ENCODE results near the gene DYRK1A. TPM values are rescaled to one million over a fixed set of nuclear protein-coding genes. Genes with fewer than 3 reads are reported as not detected.

DYRK1A gene
- total and polyA plus RNA-seq, 11 donors: 24.5 to 96.6 (median 69.0) TPM

GRCh38 chr21:37342046-37342632 is 24.4 kb upstream of the DYRK1A start:
- DNase-seq: no peak
- Histone ChIP-seq H3K9me3 (no peaks in the 10 kb centered on the region), H3K36me3 (no peaks in the 10 kb centered on the region), H3K4me1 (peaks cover 0 to 24% (median 15%) of the 10 kb centered on the region in 12 donors), H3K4me3 (no peak overlapping the region), H3K27ac (no peak overlapping the region), H3K27me3 (no peaks in the 10 kb centered on the region)
- WGBS, 4 donors: 88 to 90% (median 89%) methylated on average over 9 of the region's 9 CpGs
- ATAC-seq: no peak
- intact Hi-C loops (cut with DNase I): no loop called here
- no peak for TF ChIP-seq POLR2A (IDR thresholded peaks at IDR 0.05)
- TF ChIP-seq, protein P1, sequence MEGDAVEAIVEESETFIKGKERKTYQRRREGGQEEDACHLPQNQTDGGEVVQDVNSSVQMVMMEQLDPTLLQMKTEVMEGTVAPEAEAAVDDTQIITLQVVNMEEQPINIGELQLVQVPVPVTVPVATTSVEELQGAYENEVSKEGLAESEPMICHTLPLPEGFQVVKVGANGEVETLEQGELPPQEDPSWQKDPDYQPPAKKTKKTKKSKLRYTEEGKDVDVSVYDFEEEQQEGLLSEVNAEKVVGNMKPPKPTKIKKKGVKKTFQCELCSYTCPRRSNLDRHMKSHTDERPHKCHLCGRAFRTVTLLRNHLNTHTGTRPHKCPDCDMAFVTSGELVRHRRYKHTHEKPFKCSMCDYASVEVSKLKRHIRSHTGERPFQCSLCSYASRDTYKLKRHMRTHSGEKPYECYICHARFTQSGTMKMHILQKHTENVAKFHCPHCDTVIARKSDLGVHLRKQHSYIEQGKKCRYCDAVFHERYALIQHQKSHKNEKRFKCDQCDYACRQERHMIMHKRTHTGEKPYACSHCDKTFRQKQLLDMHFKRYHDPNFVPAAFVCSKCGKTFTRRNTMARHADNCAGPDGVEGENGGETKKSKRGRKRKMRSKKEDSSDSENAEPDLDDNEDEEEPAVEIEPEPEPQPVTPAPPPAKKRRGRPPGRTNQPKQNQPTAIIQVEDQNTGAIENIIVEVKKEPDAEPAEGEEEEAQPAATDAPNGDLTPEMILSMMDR (IDR thresholded peaks at IDR 0.05): no peak

GRCh38 chr21:37346841-37347430 is 19.6 kb upstream of the DYRK1A start:
- Histone ChIP-seq H3K4me1 (no peaks in the 10 kb centered on the region), H3K4me3 (no peak overlapping the region), H3K36me3 (no peaks in the 10 kb centered on the region), H3K27me3 (no peaks in the 10 kb centered on the region), H3K9me3 (peaks cover 0 to 41% (median 19%) of the 10 kb centered on the region in 12 donors), H3K27ac (no peak overlapping the region)
- WGBS, 4 donors: 87 to 94% (median 91%) methylated on average over 2 of the region's 2 CpGs
- no peak for DNase-seq
- ATAC-seq: no peak
- intact Hi-C loops (cut with DNase I): no loop called here
- no peak for TF ChIP-seq POLR2A (IDR thresholded peaks at IDR 0.05)
- TF ChIP-seq, protein P1 (IDR thresholded peaks at IDR 0.05): no peak

- H3K36me3 ChIP-seq: no peaks in the 10 kb centered on the region
- DNase-seq: no peak
- H3K4me3 ChIP-seq: no peak overlapping the region
- no peaks in the 10 kb centered on the region for H3K27me3 ChIP-seq
- no peak for TF ChIP-seq POLR2A (IDR thresholded peaks at IDR 0.05)
- TF ChIP-seq, protein P1 (IDR thresholded peaks at IDR 0.05): no peak
- H3K27ac ChIP-seq: no peak overlapping the region
- no peaks in the 10 kb centered on the region for H3K4me1 ChIP-seq
- ATAC-seq: no peak
- peaks cover 0 to 41% (median 19%) of the 10 kb centered on the region in 12 donors for H3K9me3 ChIP-seq
- intact Hi-C loops (cut with DNase I): no loop called here
- 72 to 80% (median 73%) methylated on average over 2 of the region's 2 CpGs for WGBS, 4 donors
Measured at GRCh38 chr21:37348664-37349063, 17.9 kb upstream of the DYRK1A start.

DNA sequence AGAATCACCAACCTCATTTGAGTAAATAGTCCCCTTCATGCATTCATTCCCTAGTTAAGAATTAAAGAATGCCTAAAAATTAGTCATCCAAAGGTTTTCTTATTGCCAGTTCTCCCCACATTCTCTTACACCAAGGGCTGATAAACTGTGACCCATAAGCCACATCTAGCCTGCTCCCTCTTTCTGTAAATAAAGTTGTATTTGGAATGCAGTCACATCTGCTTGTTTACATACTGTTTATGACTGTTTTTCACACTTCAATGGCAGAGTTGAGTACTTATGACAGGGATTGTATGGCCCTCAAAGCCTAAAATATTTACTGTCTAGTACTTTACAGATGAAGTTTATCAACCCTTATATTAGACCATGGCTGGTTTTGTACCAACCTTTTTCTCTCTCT is 16.1 kb upstream of the DYRK1A start:
- Histone ChIP-seq H3K27me3 (no peaks in the 10 kb centered on the region), H3K9me3 (peaks cover 0 to 41% (median 19%) of the 10 kb centered on the region in 12 donors), H3K4me1 (no peaks in the 10 kb centered on the region), H3K4me3 (no peak overlapping the region), H3K36me3 (no peaks in the 10 kb centered on the region), H3K27ac (no peak overlapping the region)
- no peak for TF ChIP-seq POLR2A (IDR thresholded peaks at IDR 0.05)
- TF ChIP-seq, protein P1 (IDR thresholded peaks at IDR 0.05): no peak
- intact Hi-C loops (cut with DNase I): loop anchor here in 1 of 10 donors (10.0 kb wide), 1 partner anchor 46 kb away; no protein-coding TSS in a partner anchor
- ATAC-seq (no peak), DNase-seq (no peak)

Data from heart left ventricle (tissue), 16 donors.